ENCODE results near the gene PLEKHF1. TPM values are rescaled to one million over a fixed set of nuclear protein-coding genes. Genes with fewer than 3 reads are reported as not detected.

The PLEKHF1 gene
- total RNA-seq, 1 experiment from 2014 or later = 5.5 TPM

GRCh38 chr19:29680447-29680846, 15.2 kb downstream of the PLEKHF1 start:
- Histone ChIP-seq H3K27ac (ENCODE audit: low read depth, low read length) (no peak overlapping the region), H3K27me3 (ENCODE audit: insufficient read depth, low read length) (no peaks in the 10 kb centered on the region), H3K9me3 (ENCODE audit: control insufficient read depth in 1 of 2, insufficient read depth in 1 of 2, low read depth in 1 of 2, low read length in 2 of 2) (no peaks in the 10 kb centered on the region), H2AFZ (ENCODE audit: low read depth, low read length, poor library complexity, severe bottlenecking) (no peak overlapping the region), H3K4me3 (replicated peaks in 1 of 2; ENCODE audit: low read depth in 1 of 2, low read length in 2 of 2) (no peak overlapping the region), H4K20me1 (ENCODE audit: insufficient read depth) (no peaks in the 10 kb centered on the region), H3K9me2 (ENCODE audit: insufficient read depth) (no peaks in the 10 kb centered on the region), H3K36me3 (ENCODE audit: control insufficient read depth in 1 of 2, insufficient read depth in 2 of 2, low read length in 2 of 2) (no peaks in the 10 kb centered on the region), H3K4me1 (ENCODE audit: control insufficient read depth in 1 of 2, insufficient read depth in 2 of 2, low read length in 2 of 2) (no peaks in the 10 kb centered on the region), H3K79me2 (ENCODE audit: insufficient read depth, low read length) (no peaks in the 10 kb centered on the region), H3K4me2 (ENCODE audit: low read length) (no peak overlapping the region), H3K9ac (ENCODE audit: low read length) (no peak overlapping the region)
- intact Hi-C loops (cut with micrococcal nuclease) = no loop called here
- TF ChIP-seq YY1 (IDR thresholded peaks at IDR 0.05; ENCODE audit: extremely low read depth, insufficient replicate concordance, low read depth, low read length) = no peak
- ChIA-PET CTCF (no interaction called here), POLR2A (no interaction called here), RAD21 (ENCODE audit: low non-redundant PET in 1 of 2, low total read pairs in 2 of 2, uncharacterized antibody in 2 of 2, unreplicated experiment in 2 of 2) (no interaction called here)
- no peak for ATAC-seq
- DNase-seq (ENCODE audit: low read depth, low spot score) = no peak
- BruUV-seq (replicated peaks) = no TSS peak

DNA sequence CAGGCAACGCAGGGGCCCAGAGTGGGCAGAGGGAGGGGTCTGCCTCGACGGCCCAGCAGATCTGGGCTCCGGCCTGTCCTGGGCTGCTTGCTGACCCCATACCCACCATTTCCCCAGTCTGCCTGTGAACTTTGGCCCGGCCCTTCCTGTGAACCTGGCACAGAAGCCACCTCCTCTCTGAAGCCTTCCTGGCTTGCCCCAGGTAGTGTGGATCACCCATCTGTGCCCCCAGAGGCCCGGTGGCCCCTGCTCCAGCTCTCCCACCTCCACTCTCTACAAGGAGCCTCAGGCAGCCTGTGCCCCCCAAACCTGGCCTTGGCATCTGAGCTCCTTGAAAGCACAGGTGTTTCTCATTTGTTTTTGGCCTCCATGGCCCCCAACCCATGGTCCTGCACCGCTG, 15.7 kb downstream of the PLEKHF1 start:
- intact Hi-C loops (cut with micrococcal nuclease) = no loop called here
- H3K4me3 ChIP-seq (replicated peaks in 1 of 2; ENCODE audit: low read depth in 1 of 2, low read length in 2 of 2) = no peak overlapping the region
- TF ChIP-seq SIN3A (IDR thresholded peaks at IDR 0.05; ENCODE audit: low read depth) (no peak), YY1 (IDR thresholded peaks at IDR 0.05; ENCODE audit: extremely low read depth, insufficient replicate concordance, low read depth, low read length) (no peak), EGR1 (IDR thresholded peaks at IDR 0.05; ENCODE audit: low read depth) (no peak), ATF3 (IDR thresholded peaks at IDR 0.05) (no peak), POLR2AphosphoS5 (IDR thresholded peaks at IDR 0.05; ENCODE audit: low read depth, low read length) (no peak), CBX3 (IDR thresholded peaks at IDR 0.05; ENCODE audit: low read depth) (no peak)
- TF ChIP-seq, protein P1, sequence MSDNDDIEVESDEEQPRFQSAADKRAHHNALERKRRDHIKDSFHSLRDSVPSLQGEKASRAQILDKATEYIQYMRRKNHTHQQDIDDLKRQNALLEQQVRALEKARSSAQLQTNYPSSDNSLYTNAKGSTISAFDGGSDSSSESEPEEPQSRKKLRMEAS (IDR thresholded peaks at IDR 0.05) = no peak
- DNase-seq (ENCODE audit: low read depth, low spot score) (no peak), ATAC-seq (no peak)
- H3K27ac ChIP-seq (ENCODE audit: low read depth, low read length) = no peak overlapping the region
- ChIA-PET RAD21 (ENCODE audit: low non-redundant PET in 1 of 2, low total read pairs in 2 of 2, uncharacterized antibody in 2 of 2, unreplicated experiment in 2 of 2) (no interaction called here), CTCF (no interaction called here), POLR2A (no interaction called here)
- H3K36me3 ChIP-seq (ENCODE audit: control insufficient read depth in 1 of 2, insufficient read depth in 2 of 2, low read length in 2 of 2) = no peaks in the 10 kb centered on the region
- no peaks in the 10 kb centered on the region for H3K9me3 ChIP-seq (ENCODE audit: control insufficient read depth in 1 of 2, insufficient read depth in 1 of 2, low read depth in 1 of 2, low read length in 2 of 2)
- no peaks in the 10 kb centered on the region for H3K27me3 ChIP-seq (ENCODE audit: insufficient read depth, low read length)
- H4K20me1 ChIP-seq (ENCODE audit: insufficient read depth) = no peaks in the 10 kb centered on the region
- H3K4me2 ChIP-seq (ENCODE audit: low read length) = no peak overlapping the region
- H3K9ac ChIP-seq (ENCODE audit: low read length) = no peak overlapping the region
- no peak overlapping the region for H2AFZ ChIP-seq (ENCODE audit: low read depth, low read length, poor library complexity, severe bottlenecking)
- no TSS peak for BruUV-seq (replicated peaks)
- no peaks in the 10 kb centered on the region for H3K79me2 ChIP-seq (ENCODE audit: insufficient read depth, low read length)
- H3K4me1 ChIP-seq (ENCODE audit: control insufficient read depth in 1 of 2, insufficient read depth in 2 of 2, low read length in 2 of 2) = no peaks in the 10 kb centered on the region
- no peaks in the 10 kb centered on the region for H3K9me2 ChIP-seq (ENCODE audit: insufficient read depth)
